Right atrium auricular region (tissue), 2 donors: ENCODE data around the gene NBAS. TPM values are rescaled to one million over a fixed set of nuclear protein-coding genes. Genes with fewer than 3 reads are reported as not detected.

Source experiments
- DNase-seq: peaks from one replicate; pipeline ENCODE4 v3.0.0-alpha.2; 2019; ENCODE audit warnings: low spot score
- H3K27ac ChIP-seq, 2 donors: fragments of 200-600 bp; sonication (generic); 1 replicate in 1 of 2; 2 replicates in 1 of 2; pipeline ENCODE4 v1.5.1; 2016 to 2019
- H3K27me3 ChIP-seq, 2 donors: fragments of 200-600 bp; sonication (generic); one replicate each; pipeline versions ENCODE4 v1.5.1 to v1.6.0; 2017 to 2019
- H3K36me3 ChIP-seq: fragments of 200-600 bp; sonication (generic); one replicate; pipeline ENCODE4 v1.5.1; 2016
- H3K4me1 ChIP-seq, 2 donors: fragments of 200-600 bp; sonication (generic); one replicate each; pipeline versions ENCODE4 v1.5.1 to v1.6.0; 2017 to 2019
- H3K4me3 ChIP-seq, 2 donors: fragments of 200-600 bp; sonication (generic); 1 replicate in 1 of 2; 2 replicates in 1 of 2; pipeline ENCODE4 v1.5.1; 2017 to 2019; ENCODE audit warnings: mild to moderate bottlenecking in 1 of 2, moderate library complexity in 1 of 2
- H3K9me3 ChIP-seq, 2 donors: fragments of 200-600 bp; sonication (generic); one replicate each; pipeline ENCODE4 v1.5.1; 2019
- total RNA-seq, 2 donors: library from RNA; depleted of rRNA; stranded (reverse); fragments of >200 nt; gene quantifications; one replicate each; pipeline ENCODE4 v1.1.0, GENCODE V29; 2016
- TF ChIP-seq, protein P1 (sequence below), 2 donors: fragments of 200-600 bp; sonication (generic); IDR thresholded peaks; one replicate each; pipeline ENCODE4 v1.5.1; 2019; ENCODE audit warnings: antibody characterized with exemption in 2 of 2

Gene NBAS
- total RNA-seq, 2 donors from 2014 or later = 31.1 to 39.1 TPM

GRCh38 chr2:15184491-15184890 lies 376.6 kb downstream of the NBAS start:
- no peak for DNase-seq
- TF ChIP-seq, protein P1, sequence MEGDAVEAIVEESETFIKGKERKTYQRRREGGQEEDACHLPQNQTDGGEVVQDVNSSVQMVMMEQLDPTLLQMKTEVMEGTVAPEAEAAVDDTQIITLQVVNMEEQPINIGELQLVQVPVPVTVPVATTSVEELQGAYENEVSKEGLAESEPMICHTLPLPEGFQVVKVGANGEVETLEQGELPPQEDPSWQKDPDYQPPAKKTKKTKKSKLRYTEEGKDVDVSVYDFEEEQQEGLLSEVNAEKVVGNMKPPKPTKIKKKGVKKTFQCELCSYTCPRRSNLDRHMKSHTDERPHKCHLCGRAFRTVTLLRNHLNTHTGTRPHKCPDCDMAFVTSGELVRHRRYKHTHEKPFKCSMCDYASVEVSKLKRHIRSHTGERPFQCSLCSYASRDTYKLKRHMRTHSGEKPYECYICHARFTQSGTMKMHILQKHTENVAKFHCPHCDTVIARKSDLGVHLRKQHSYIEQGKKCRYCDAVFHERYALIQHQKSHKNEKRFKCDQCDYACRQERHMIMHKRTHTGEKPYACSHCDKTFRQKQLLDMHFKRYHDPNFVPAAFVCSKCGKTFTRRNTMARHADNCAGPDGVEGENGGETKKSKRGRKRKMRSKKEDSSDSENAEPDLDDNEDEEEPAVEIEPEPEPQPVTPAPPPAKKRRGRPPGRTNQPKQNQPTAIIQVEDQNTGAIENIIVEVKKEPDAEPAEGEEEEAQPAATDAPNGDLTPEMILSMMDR (IDR thresholded peaks at IDR 0.05) = no peak

GRCh38 chr2:15182275-15182674 lies 378.9 kb downstream of the NBAS start:
- TF ChIP-seq, protein P1 (IDR thresholded peaks at IDR 0.05) = no peak
- no peaks in the 10 kb centered on the region for H3K27me3 ChIP-seq
- H3K9me3 ChIP-seq = no peaks in the 10 kb centered on the region
- H3K4me1 ChIP-seq = no peaks in the 10 kb centered on the region
- H3K4me3 ChIP-seq = no peak overlapping the region
- H3K36me3 ChIP-seq = no peaks in the 10 kb centered on the region
- no peak overlapping the region for H3K27ac ChIP-seq
- no peak for DNase-seq

More at GRCh38 chr2:15184491-15184890, 376.6 kb downstream of the NBAS start:
- Histone ChIP-seq H3K36me3 (peaks cover 8% of the 10 kb centered on the region), H3K4me3 (no peak overlapping the region), H3K4me1 (no peaks in the 10 kb centered on the region), H3K27ac (no peak overlapping the region), H3K9me3 (no peaks in the 10 kb centered on the region), H3K27me3 (no peaks in the 10 kb centered on the region)

DNA sequence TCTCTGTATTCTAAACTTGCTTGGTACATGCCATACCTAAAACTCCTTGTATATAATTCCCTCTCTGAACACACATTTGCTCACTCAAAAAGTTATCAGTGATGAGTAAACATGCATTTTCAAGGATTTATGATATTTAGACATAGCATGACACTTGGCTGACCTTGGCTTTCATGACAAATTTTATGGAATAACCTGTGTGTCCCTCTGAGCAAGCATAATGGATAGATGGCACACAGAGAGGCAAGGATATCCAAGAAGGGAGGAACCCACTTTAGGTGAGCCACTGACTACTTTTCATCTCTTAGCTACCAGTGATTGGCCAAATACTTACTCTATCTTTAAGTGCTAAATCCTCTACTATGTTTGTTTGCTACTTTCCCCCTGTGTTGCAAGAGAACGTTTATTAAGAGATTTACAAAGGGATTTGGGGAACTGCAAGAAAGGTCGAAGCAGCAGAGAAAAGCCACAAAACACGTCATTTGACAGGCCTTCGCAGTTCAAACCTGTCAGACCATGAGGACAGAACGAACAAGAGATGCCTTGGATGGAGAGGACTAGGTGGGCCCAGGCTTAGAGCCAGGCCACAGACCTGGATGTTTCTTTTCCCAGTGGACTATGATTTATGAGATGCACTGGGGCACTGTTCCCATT lies 379.9 kb downstream of the NBAS start:
- H3K36me3 ChIP-seq = peaks cover 4% of the 10 kb centered on the region
- no peaks in the 10 kb centered on the region for H3K9me3 ChIP-seq
- no peak overlapping the region for H3K4me3 ChIP-seq
- no peak overlapping the region for H3K27ac ChIP-seq
- no peak for DNase-seq
- TF ChIP-seq, protein P1 (IDR thresholded peaks at IDR 0.05) = no peak
- H3K4me1 ChIP-seq = no peaks in the 10 kb centered on the region
- no peaks in the 10 kb centered on the region for H3K27me3 ChIP-seq

DNA sequence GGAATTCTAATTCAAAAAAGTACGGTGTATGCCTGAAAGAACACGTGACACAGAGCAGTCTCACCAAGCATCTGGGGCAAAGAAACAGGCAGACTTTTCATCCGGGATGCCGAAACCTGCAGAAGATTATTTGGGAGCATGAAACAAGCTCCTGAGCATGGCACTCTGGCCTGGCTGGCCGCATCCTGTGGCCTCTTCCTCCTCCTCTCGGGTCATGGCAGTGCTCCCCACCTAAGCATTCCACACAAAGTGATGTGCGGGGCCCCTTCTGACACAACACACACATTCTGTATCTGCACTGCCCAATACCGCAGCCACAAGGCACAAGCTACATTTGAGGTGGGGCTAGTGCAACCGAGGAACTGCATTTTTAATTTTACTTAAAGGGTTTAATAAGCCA lies 380.8 kb downstream of the NBAS start:
- TF ChIP-seq, protein P1 (IDR thresholded peaks at IDR 0.05) = no peak
- peaks cover 9% of the 10 kb centered on the region for H3K36me3 ChIP-seq

GRCh38 chr2:15178946-15179345 lies 382.2 kb downstream of the NBAS start:
- H3K36me3 ChIP-seq = peaks cover 9% of the 10 kb centered on the region
- H3K27me3 ChIP-seq = no peaks in the 10 kb centered on the region
- TF ChIP-seq, protein P1 (IDR thresholded peaks at IDR 0.05) = no peak
- H3K9me3 ChIP-seq = no peaks in the 10 kb centered on the region
- no peak overlapping the region for H3K4me3 ChIP-seq
- no peak overlapping the region for H3K27ac ChIP-seq
- no peaks in the 10 kb centered on the region for H3K4me1 ChIP-seq
- DNase-seq = no peak

More for the DNA sequence above, 380.8 kb downstream of the NBAS start:
- Histone ChIP-seq H3K4me3 (no peak overlapping the region), H3K27ac (no peak overlapping the region), H3K27me3 (no peaks in the 10 kb centered on the region), H3K4me1 (no peaks in the 10 kb centered on the region), H3K9me3 (no peaks in the 10 kb centered on the region)
- no peak for DNase-seq

- H3K27ac ChIP-seq = no peak overlapping the region
- peaks cover 9% of the 10 kb centered on the region for H3K36me3 ChIP-seq
- no peak overlapping the region for H3K4me3 ChIP-seq
- TF ChIP-seq, protein P1 (IDR thresholded peaks at IDR 0.05) = no peak
- no peak for DNase-seq
- H3K27me3 ChIP-seq = no peaks in the 10 kb centered on the region
- H3K9me3 ChIP-seq = no peaks in the 10 kb centered on the region
- no peaks in the 10 kb centered on the region for H3K4me1 ChIP-seq
These were observed 384.0 kb downstream of the NBAS start for GRCh38 chr2:15177103-15177502.
